Stimulated activated CD8-positive, alpha-beta memory T cell treated with anti-CD3 and anti-CD28 coated beads, Interleukin-4, amount 100 ng/mL, for 1 hour (primary cell): ENCODE data around the gene GGNBP2.

ENCODE experiments used
- DNase-seq, 2 donors: peaks; one replicate each; pipeline ENCODE4 v3.0.0-alpha.2; 2020; ENCODE audit warnings: low read depth in 2 of 2, low spot score in 1 of 2

GGNBP2 gene

DNA sequence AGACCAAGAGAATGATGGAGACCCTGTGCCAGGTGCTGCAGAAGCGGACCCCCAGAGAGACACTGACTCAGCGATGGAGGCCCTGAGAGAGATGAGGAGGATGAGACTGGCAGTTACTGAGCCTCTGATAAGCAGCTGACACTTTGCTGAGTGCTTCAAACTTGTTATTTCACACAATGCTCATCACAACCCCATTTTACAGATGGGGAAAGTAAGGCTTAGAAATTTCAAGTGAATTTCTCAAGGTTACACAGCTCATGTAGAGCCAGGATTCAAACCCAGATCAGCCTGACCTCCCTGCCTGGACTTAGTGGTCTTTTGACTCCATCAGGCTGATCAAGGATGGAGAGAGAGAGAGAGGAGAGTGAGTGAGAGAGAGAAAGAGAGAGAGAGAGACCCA, 83.9 kb downstream of the GGNBP2 start:
- no peak for DNase-seq

DNA sequence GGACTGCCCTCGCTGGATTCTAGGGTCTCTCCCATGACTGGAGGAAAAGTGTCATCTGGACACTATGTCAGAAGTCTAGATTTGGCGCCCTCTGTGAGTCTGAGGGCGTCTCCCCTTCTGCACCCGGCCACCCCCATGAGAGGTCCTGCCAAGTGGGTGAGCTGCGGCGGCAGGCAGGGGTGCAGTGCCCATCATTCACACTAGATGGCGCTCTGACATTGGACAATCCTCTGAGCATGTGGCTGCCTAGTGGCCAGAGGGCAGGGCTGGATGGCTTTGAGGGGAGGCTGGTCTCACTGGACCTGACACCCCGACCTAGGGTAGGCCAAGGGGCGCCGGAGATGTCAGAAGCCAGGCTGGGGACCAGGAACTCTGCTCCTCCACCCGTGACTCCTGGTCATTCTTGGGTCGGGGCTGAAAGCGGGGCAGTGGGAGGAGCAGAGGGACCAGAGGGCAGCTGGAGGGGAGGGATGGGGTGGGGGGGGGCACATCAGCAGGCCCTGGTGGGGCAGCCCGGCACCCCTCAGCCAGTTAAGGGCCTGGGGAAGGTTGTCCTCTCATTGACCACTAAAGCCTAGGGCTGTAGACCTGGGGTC, 84.6 kb downstream of the GGNBP2 start:
- peak; percentile 60 to 71 for DNase-seq

DNA sequence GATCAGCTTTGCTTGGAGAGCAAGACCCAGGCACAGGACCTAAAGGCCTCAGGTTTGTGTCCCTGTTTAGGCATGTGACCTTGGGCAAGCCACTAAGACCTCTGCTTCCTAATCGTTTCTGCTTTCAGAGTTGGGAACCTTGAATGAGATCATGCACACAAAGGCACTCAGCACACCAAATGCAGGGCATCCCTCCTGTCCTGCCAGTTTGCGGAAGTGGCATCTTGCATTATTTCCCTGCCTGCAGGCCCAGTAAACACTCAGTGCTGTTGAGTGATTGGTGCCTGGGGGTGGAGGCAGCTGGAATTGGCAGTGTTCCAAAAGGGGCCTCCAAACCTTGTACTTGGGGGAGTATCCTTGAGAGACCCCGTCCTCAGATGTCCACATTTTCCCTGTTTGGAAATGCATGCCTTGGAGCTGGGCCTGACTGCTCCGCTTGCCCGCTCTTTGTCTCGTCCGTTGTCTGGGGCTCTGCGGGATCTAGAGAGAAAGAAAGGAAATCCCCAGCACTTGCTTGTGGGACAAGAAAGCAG, 85.3 kb downstream of the GGNBP2 start:
- no peak for DNase-seq

DNA sequence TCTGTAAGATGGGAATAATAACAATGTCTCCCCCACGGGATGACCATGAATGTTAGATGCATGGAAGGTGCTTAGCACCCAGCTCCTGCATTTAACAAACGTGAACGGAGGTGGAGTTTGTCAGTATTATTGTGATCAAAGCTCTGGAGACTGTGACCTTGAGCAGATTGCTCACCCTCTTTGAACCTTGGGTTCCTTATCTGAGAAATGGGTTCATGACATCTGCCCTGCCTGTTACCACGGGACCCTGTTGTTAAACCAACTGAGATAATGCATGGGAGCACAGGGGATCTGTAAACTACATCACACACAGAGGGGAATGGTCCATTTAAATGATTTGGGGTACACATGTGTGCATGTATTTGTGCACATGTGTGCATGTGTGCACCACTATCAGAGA, 86.3 kb downstream of the GGNBP2 start:
- no peak for DNase-seq

DNA sequence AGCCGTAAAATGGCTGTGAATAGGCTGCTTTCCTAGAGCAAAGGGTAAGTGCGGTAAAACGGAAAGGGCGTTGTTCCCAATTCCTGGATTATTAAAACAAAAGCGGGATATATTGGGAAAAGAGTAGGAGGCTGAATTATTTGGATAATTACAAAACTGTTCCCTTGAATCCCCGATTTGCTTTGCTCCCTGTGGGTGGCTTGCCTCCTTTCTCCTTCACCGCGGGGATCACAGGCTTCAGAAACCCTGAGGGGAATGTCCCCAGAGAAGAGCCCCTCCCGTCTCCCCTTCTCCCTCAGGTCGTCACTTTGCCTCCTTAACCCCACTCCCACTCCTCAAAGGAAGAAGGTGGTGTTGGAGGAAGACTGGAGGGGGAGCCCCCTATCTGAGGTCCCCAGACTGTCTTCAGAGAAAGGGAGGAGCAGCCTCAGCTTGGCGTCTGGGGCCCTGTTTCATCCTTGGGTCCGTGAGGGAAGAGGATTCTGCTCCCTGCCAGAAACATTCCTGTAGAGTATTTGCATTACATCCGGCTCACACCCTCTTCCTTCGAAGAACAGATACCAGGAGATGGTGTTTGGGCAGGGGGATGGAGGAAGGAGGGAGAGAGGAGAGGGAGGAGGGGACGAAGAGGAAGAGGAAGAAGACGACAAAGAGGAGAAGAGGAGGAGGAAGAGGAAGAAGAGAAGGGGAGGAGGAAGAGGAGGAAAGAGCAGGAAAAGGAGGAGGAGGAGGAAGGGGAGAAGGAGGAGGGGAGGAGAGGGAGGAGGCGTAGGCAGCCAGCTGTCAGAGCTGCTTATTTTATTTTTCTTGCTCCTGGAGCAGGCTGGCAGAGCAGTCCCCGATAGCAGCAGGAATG, 88.4 kb downstream of the GGNBP2 start:
- DNase-seq: no peak
